Osteocyte (in vitro differentiated cells): ENCODE results near the gene ZNF516. TPM values are rescaled to one million over a fixed set of nuclear protein-coding genes. Genes with fewer than 3 reads are reported as not detected.
"Not testable (repeated sequence)": the region's sequence is repeated elsewhere in the genome, so short reads cannot be mapped to it uniquely, and the experiment has no call there.

Source experiments
- DNase-seq: peaks from one replicate; pipeline ENCODE4 v3.0.0; 2021; ENCODE audit warnings: mixed read lengths; ENCODE audit not compliant: unreplicated experiment; ENCODE audit errors: extremely low spot score
- H3K27ac Mint-ChIP-seq: one replicate; pipeline ENCODE4 v1.8.0; 2021; ENCODE audit warnings: mild to moderate bottlenecking, mixed read lengths; ENCODE audit not compliant: unreplicated experiment
- H3K27me3 Mint-ChIP-seq: one replicate; pipeline ENCODE4 v1.8.0; 2021; ENCODE audit warnings: mixed read lengths; ENCODE audit not compliant: unreplicated experiment
- H3K36me3 Mint-ChIP-seq: one replicate; pipeline ENCODE4 v1.8.0; 2021; ENCODE audit warnings: mixed read lengths; ENCODE audit not compliant: unreplicated experiment
- H3K4me1 Mint-ChIP-seq: one replicate; pipeline ENCODE4 v1.8.0; 2021; ENCODE audit warnings: mixed read lengths; ENCODE audit not compliant: unreplicated experiment
- H3K4me3 Mint-ChIP-seq: one replicate; pipeline ENCODE4 v1.8.0; 2021; ENCODE audit warnings: mild to moderate bottlenecking, moderate library complexity, mixed read lengths; ENCODE audit not compliant: unreplicated experiment
- H3K9me3 Mint-ChIP-seq: one replicate; pipeline ENCODE4 v1.8.0; 2021; ENCODE audit warnings: mixed read lengths; ENCODE audit not compliant: unreplicated experiment
- CTCF ChIP-seq: fragments of 200-600 bp; sonication (generic); IDR thresholded peaks from 2 replicates; pipeline ENCODE4 v1.5.0; 2021; ENCODE audit warnings: antibody characterized with exemption, mild to moderate bottlenecking, moderate library complexity
- total RNA-seq: library from RNA; stranded (reverse); gene quantifications from 2 replicates; pipeline ENCODE4 v1.2.1, GENCODE V29; 2021

The ZNF516 gene
- total RNA-seq, 1 donor from 2014 or later, result 36.3 TPM

DNA sequence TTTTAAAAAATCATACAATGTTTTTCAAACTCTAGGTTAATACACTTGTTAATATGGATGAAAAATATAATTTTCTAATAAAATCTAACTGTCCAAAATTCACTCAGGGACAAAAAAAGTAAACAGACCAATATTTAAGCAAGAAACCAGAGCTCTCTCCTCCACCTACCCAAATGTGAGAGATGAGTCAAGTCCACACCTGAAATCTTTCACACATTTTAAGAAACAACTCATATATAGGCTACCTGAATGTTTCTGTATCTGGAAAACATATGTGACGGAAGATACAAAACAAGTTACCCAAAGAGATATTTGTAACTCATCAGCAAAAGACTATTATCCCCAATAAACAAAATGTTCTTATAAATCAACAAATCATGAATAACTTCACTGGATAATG lies 20.2 kb downstream of the ZNF516 start:
- DNase-seq, result no peak
- H3K36me3 Mint-ChIP-seq, result peaks cover 2% of the 10 kb centered on the region
- H3K9me3 Mint-ChIP-seq, result no peaks in the 10 kb centered on the region
- peaks cover 33% of the 10 kb centered on the region for H3K4me1 Mint-ChIP-seq
- no peak for TF ChIP-seq CTCF
- H3K27me3 Mint-ChIP-seq, result no peaks in the 10 kb centered on the region
- H3K27ac Mint-ChIP-seq, result no peak overlapping the region
- H3K4me3 Mint-ChIP-seq, result no peak overlapping the region

- H3K36me3 Mint-ChIP-seq, H3K27me3 Mint-ChIP-seq, H3K4me3 Mint-ChIP-seq, H3K27ac Mint-ChIP-seq, H3K9me3 Mint-ChIP-seq, DNase-seq: not testable (repeated sequence)
- H3K4me1 Mint-ChIP-seq, result peaks cover 34% of the 10 kb centered on the region
Observed at GRCh38 chr18:76473521-76473920, 21.5 kb downstream of the ZNF516 start.

DNA sequence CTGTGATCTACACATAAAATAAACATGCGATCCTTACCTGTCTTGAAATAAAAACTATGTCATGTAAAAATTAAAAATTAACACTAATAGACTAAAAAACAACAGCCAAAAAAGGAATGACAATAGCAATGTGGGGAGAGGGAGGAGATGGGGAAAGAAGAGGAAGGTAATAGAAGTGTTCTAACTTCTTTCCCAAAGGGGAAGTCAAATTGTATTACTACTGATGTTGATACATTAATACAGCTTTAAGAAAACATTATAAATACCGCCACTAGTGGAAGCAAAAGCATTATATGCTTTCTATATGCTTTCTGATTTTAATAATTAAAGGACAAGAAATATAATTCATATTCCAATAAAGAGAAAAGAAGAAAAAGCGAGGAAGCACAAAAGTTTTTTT lies 22.2 kb downstream of the ZNF516 start:
- no peak for DNase-seq
- Mint-ChIP-seq H3K9me3 (no peaks in the 10 kb centered on the region), H3K36me3 (peaks cover 2% of the 10 kb centered on the region), H3K27ac (no peak overlapping the region), H3K4me1 (peaks cover 37% of the 10 kb centered on the region), H3K27me3 (no peaks in the 10 kb centered on the region), H3K4me3 (no peak overlapping the region)
- no peak for TF ChIP-seq CTCF

GRCh38 chr18:76471593-76471992 lies 23.4 kb downstream of the ZNF516 start:
- TF ChIP-seq CTCF, result no peak
- DNase-seq, result no peak
- H3K36me3 Mint-ChIP-seq, result peaks cover 2% of the 10 kb centered on the region
- H3K4me3 Mint-ChIP-seq, result no peak overlapping the region
- peaks cover 27% of the 10 kb centered on the region for H3K4me1 Mint-ChIP-seq
- no peaks in the 10 kb centered on the region for H3K27me3 Mint-ChIP-seq
- no peaks in the 10 kb centered on the region for H3K9me3 Mint-ChIP-seq
- H3K27ac Mint-ChIP-seq, result no peak overlapping the region

DNA sequence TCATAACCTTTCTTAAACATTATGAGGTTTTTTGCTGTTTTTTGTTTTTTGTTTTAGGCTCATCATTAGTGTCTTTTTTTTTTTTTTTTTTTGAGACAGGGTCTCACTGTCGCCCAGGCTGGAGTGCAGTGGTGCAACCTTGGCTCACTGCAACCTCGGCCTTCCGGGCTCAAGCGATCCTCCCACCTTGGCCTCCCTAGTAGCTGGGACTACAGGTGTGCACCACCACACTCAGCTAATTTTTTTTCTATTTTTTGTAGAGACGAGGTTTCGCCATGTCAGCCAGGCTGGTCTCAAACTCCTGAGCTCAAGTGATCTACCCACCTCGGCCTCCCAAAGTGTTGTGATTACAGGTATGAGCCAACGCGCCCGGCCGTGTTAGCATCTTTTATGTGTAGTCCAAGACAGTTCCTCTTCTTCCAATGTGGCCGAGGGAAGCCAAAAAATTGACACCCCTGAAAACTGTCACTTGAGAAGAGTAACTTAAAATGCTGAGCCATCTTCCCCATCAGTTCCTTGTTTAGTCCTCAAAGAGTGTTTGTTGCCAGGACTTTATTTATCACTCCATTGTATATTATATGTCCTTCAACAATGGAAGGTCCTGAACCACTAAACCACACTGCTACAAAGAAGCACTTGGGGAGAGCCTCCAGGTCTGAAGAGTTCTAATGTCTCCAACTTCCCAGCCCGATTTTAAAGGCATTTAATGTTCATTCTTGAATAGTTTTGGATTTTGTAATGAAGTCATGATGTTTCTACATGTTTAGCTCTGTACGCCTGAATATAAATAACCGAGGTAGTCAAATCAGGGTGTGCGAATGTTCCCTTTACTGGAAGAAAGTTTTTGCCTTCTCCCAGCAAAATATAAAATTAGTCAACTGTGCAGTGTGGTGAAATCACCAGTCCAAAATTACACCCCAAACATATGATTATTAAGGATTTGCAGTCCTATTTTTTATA lies 26.4 kb downstream of the ZNF516 start:
- Mint-ChIP-seq H3K27ac (no peak overlapping the region), H3K9me3 (no peaks in the 10 kb centered on the region), H3K4me3 (no peak overlapping the region), H3K36me3 (peaks cover 2% of the 10 kb centered on the region), H3K27me3 (no peaks in the 10 kb centered on the region), H3K4me1 (peaks cover 10% of the 10 kb centered on the region)
- DNase-seq, result no peak
- no peak for TF ChIP-seq CTCF
